GM19395 (cell line): ENCODE measurements around the gene AVP.

Experiments
- ATAC-seq: cut with Tn5 transposase; IDR thresholded peaks from one replicate; pipeline ENCODE4 v1.9.1; 2021; ENCODE audit warnings: mild to moderate bottlenecking, moderate library complexity; ENCODE audit not compliant: unreplicated experiment

The AVP gene

DNA sequence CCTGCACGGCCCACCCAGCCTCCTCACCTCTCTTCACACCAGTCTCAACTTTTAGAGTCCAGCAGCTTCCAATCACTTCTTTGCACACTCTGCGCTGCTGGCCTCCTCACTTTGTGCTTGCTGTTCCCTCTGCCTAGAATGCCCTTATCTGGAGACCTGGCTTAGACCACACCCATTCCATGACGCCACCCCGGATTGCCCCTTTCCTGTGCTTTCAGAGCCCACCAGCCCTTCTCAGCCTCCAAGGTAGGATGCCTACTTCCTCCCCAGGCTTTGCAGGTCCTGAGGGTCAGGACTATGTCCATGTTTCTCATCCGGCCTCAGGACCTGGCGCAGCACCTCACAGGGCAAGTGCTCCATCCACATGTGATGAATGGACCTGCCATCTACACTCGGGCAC lies 27.0 kb upstream of the AVP start:
- no peak for ATAC-seq

DNA sequence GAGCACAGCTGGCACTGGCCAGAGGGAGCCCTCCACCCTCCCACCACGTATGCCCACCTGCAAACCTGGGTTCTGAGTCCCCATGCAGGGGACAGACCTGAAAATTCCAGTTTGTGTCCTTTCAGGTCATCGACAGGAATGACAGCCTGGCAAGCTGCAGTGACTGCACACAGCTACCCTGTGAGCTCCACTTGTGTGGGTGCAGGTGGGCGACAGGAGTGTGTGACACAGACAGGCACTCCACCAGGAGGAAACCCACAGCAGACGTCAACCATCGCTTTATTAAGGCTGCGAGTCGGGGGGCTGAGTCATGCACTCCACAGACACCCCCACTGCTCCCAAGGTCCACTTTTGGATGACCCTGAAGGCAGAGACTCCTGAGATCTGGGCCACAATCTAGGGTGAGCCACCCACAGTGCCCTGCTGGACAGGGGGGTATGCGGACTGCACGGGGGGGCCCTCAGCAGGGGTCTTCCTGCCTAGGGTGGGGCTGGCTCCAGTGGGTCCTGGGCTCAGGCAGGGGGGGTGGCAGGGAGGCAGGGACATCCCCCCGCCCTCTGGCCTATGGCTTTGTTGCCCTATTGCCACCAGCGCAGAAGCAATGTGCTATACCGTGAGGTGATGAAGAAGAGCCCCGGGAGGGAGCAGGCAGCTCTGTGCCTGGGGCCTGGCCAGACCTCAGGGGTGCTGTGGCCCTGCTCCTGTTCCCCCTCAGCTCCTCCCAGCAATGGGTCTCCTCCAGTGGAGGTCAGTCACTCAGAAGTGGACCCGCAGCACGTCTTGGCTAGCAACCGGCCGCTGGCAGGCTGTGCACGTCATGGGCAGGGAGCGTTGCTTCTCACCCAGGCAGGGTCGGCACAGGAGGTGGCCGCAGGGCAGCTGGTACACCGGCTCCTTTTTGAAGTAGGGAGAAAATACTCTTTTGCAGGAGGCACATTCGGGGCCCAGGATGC lies 25.1 kb upstream of the AVP start:
- no peak for ATAC-seq

DNA sequence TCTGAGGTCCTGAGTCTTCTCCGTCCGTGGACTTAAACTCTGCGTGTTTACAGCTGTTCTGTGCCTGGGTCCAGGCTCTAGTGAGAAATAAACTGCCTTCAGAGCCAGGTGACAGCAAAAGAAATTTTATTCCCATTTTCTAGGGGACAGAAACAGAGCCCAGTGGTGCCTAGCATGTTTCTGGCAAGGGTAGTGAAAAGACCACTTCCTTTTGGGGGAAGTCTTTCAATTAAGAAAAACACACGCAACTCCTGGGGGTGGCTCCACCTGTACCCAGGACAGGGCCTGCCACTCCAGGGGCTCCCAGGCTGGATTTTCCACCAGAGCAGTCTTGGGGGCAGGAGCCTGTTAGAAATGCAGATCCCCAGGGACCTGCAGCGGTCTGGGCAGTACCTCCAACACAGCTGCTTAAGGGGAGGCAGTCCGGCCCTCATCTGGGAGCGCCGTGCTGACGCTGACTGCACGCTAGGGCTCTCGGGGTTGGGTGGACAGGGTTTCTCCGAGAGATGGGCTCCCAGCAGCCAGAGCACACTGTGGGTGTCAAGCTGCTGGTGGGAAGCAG lies 23.0 kb upstream of the AVP start:
- ATAC-seq: no peak

DNA sequence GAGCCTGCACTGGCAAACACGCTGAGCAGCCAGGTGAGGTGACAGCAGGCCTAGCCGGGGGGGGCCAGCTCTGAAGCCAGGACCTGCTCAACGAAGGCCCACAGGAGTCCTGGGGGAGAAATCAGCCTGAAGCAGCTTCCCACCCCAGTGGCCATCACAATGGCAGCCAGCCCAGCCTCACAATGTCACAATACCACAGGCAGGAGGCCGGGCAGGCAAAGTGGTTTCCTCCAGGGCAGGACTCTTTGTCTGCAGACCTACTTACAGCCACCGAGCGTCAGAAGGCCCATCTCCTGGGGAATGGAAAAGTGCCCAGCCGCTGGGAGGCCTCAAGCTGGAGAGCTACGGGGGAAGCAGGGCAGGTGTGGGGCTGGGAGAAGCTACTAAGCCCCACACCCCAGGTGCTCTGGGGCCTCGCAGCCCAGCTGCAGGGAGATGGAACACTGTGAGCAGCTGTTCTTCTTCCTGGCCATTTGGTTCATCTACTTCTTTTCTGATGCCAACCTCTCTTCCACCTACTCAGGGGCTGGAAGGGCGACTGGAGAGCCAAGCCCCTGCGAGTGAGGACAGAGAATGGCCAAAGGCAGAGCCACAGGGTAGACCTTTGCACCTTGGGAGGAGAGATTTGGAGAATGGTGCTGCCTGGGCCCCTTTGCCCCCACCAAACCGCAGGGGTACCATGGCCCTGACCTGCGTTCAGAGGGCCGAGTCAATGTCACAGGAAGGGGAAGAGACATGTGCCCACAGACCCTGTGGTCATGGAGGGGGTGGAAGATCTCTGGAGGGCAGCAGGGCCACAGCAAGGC lies 22.3 kb upstream of the AVP start:
- ATAC-seq: no peak

DNA sequence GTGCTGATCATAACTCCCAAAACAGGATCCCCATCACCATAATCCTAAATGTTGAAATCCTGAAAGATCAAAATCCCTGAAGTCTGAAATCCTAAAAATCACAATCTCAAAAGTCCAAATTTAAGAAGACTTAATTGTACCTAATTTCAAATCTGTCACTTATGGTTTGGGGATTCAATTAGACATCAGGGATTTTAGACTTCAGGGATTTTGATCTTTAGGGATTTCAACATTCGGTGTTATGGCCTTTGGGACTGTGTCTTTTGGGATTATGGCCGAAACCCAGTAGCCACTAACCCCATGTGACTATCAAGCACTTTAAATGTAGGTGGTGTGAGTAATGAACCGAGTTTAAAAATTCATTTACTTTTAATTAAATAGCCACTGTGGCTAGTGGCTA lies 21.7 kb upstream of the AVP start:
- ATAC-seq: no peak

DNA sequence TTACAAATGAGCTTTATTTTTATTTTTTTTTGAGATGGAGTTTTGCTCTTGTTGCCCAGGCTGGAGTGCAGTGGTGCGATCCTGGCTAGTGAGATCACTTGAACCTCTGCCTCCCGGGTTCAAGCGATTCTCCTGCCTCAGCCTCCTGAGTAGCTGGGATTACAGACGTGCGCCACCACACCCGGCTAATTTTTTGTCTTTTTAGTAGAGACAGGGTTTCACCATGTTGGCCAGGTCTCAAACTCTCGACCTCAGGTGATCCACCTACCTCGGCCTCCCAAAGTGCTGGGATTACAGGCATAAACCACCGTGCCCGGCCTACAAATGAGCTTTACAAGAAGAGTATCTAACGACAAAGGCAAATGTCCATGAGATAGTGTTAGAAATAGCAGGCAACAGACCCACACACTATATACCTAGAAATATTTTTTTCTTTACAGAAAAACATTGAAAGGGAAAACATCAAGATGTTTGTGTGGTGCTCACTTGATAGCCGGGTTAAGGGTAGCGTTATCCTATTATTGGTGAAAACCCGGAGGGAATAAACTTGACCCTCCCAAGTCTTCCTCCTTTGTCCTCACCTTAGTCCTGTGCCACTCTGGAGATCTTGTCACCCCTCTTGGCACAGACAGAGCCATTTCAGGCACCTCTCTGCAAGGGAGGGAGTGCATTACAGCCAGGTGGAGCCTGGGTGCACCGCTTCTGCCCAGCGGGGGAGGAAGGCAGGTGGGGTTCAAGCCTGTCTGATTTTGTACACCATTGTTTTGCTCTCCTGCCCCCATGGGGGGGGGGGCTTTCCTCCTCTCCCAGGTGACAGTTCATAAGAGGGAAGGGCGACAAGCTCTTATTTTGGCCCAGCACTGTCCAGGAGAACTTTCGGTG lies 21.0 kb upstream of the AVP start:
- no peak for ATAC-seq

DNA sequence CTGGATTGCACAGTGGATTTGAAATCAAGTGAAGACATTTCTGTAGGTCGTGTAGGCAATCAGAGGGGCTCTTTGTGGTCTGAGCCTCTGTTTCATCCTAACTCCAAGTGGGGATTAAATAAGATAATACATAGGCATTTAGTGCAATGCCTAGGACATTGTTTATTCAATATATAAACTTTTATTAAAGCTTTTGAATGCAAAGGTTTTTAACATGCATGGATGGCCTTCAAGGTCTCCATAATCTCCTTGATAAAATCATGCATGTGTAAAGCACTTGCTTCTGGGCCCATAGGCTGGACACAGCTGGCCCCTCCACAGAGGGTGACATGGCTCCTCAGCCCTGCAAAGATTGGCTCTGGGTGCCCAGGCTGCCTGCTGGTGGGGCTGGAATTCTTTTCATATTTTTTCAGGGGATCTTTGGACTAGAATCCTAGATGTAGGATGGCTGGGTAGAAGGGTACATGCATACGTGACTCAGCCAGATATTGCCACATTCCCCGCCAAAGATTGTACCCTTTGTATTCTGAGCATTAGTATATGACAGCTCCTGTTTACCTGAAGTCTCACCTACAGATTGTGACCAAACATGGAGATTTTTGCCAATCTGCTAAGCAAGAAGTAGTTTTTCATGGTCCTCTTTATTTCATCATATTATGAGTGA lies 19.0 kb upstream of the AVP start:
- ATAC-seq: no peak

DNA sequence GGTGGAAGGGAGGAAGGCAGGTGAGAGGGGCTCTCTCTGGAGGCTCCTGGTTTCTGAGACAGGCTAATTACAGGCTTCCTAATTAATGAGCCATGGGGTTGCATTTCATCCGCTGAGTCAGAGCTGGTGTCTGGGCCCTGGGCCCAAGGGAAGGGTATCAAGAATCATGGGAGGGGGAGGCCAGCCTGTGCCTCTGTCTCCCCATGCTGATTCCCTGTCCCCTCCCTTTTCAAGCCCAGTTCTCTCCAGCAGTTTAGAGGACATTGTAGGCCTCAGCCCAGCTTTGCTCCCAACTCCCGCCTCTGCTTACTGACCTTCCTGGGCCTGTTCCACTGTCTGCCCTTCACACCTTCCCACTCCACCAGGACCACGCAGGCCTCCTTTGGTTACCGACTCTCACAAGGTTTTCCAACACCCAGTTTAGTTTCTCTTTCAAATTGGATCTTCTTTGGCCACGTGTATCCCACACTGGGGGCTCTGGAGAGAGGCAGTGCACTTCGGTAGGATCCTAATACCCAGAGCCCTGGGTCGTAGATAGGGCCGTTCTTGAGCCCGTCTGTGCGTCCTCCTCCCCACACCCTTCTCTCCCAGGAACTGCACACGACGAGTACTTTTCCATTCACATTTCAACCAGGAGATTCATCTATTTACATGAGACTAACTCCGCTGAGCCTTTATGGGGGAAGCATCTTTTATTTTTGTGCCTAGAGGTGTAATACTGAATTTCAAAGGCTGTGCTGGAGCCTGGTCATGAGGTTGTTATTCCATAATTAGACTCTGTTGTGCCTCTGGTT lies 18.2 kb upstream of the AVP start:
- no peak for ATAC-seq

DNA sequence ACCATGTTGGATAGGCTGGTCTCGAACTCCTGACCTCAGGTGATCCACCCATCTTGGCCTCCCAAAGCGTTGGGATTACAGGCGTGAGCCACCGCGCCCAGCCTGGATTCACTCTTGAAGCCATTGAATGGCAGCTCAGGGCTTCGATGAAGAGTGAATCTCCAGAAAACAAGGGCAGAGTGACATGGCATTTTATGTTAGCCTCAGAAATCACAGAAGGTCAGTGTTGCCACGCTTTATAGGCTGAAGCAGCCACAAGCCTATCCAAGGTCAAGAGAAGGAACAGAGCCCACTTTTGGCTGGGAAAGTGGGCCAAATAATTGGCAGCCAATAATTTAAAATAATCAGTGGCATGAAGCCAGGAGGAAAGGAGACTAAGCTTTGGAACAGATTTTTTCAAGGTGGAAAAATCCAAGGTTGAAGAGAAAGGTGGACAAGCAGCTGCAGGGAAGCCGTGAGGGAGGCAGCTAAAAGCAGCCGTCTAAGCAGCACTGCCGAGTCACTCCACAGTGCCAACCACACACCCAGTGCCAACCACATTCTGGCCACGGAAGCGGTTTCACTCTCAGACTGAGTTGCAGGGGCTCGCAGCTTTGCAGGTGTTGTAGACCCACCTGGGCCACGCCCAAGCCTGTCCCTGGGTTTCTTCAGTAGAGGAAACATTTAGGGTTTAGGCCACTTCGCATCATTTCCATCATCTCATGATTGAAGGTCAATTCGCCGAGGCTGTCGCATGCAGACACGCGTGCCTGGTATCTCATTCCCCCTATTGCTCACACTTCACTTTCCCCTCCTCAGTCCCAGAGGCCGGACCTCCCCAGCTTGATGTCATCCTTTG lies 17.4 kb upstream of the AVP start:
- ATAC-seq: no peak

DNA sequence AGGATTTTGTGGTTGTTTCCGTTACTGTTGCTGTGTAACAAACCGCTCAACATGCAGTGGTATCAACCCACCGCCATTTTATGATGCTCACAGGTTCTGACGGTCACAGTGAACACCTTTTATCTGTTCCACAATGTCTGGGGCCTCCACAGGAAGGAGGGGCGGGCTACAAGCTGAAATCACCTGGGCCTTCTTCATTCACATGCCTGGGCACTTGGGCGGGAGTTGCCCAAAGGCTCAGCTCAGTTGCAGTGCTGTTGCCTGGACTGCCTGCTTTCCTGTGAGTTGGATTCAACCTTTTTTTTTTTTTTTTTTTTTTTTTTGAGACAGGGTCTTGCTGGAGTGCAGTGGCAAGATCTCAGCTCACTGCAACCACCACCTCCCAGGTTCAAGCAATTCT lies 16.7 kb upstream of the AVP start:
- no peak for ATAC-seq

DNA sequence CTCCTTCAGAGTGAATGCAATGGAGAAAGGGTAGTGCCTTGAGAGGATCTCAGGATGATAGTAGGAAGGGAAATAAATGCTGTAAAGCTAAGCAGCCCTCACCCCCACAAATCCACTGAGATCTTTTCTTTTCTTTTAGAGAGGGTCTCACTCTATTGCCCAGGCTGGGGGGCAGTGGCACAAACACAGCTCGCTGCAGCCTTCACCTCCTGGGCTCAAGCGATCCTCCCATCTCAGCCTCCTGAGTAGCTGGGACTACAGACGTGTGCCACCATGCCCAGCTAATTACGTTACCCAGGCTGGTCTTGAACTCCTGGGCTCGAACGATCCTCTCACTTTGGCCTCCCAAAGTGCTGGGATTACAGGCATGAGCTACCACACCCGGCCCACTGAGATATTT lies 16.0 kb upstream of the AVP start:
- ATAC-seq: no peak

DNA sequence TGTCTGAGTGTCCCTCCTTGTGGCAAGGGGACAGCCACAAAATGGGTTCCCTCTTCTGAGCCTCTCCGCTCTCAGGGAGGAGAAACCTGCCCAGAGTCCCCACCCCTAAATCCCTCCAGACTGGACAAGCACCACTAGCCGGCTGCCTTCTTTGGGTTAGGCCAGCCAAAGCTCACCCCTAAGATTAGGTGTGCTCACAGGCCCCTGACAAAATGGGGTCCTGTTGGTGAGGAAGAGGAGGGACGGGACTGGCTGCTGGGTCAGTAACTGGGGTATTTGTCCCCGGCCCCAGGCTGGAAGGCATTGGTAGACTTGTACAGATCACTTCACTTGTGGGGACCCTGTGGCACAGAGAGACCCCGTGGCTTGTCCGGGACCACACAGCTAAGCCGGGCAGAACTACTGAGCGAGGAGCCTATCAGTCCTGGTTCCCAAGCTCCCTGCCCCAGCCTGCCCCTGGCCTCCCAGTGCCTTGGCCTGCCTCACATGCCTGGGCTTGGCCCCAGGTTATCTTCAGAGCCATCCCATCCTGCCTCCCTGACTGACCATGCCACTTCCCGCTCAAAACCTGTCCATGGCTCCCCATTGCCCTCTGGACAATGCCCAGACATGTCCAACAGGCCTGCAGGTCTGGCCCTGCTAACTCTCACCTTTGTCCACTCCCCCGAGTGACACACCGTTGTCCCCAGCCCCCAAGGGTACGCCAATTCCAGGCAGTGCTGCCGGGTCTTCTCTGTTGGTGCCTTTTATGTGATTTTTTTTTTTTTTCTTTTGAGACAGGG lies 10.5 kb upstream of the AVP start:
- no peak for ATAC-seq

DNA sequence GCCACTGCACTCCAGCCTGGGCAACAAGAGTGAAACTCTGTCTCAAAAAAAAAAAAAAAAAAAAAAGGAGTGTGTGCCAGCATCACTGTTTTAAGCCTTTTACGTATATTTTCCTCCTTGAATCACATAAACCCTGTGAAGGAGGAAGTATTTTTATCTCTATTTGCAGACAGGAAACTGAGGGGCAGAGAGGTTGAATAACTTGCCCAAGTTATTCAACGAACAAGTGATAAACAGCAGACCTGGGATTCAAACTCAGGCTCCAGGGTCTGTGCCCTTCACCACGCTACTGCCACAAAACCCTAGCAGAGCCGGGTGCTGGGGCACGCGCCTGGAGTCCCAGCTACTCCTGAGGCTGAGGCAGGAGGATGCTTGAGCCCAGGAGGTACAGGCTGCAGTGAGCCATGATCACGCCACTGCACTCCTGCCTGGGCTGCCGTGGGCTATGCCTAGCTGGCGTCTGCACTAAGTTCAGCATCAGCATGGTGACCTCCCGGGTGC lies 9.4 kb upstream of the AVP start:
- ATAC-seq: no peak

DNA sequence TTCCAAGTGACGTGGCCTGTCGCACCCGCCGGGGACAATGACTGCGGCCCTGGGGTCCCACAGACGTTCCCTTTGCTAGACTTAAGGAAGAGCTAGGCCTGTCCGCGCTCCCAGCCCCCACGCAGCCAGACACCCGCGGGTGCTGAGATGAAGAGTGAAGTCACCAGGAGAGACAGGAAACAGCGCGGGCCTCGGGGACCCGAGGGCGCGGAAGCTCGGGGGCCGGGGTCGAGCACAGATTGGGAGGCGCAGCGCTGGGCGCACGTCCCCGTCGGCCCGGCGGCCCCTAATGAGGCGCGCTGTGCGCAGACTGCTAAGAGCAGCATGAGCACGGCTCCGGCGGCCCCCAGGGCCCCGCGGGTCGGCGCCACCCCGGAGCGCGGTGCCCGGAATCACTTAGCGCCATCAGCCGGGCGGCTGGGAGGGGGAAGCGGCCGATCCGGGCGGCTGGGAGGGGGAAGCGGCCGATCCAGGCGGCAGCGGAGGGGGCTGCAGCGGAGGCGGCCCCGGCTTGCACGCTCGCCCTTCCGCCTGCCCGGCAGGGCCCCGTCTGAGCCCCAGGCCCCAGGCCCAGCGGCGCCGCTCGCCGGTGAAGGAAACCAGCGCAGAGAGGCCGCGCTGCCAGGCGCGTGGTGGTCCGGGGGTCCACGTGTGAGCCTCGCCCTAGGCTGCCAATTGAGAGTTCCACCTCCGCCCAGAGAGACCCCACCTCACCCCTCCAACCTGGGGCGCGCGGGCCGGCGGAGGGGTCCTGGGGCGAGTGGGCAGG lies 8.3 kb upstream of the AVP start:
- ATAC-seq: no peak

DNA sequence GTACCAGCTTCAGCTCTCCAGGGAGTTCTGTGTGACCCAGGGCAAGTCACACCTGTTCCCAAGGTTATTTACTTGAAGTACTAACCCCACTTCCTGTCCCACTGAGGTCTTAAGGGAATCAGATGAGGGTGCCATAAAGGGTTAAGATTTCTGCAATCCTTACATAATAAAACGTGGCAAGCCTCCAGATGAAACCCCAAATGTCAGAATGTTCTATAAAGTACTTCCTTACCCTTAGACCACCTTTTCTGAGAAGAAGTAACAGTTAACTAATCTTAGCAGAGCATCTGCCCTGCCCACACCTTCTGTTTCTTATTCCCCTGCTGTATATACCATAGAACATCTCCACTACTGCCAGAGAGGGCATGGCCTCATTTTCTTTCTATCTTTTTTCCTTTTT lies 6.0 kb upstream of the AVP start:
- no peak for ATAC-seq

DNA sequence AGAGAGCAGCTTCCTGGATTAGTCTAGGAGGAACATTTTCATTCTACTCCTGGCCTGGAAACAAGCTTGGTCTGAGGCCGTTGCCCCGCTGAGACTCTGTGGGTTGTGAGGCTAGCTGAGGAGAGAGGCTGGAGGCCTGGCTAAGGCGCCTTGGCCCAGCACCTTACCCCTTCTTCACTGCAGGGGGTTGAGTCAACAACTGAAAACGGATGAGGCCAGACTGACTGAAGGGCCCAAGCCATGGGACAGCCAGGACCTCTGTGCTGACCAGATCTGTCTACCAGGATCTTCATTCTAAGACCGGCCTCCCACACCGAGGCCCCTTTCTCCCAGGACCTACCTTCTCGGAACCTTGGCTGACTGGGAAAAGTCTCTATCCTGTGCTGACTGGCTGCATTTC lies 3.5 kb upstream of the AVP start:
- no peak for ATAC-seq

DNA sequence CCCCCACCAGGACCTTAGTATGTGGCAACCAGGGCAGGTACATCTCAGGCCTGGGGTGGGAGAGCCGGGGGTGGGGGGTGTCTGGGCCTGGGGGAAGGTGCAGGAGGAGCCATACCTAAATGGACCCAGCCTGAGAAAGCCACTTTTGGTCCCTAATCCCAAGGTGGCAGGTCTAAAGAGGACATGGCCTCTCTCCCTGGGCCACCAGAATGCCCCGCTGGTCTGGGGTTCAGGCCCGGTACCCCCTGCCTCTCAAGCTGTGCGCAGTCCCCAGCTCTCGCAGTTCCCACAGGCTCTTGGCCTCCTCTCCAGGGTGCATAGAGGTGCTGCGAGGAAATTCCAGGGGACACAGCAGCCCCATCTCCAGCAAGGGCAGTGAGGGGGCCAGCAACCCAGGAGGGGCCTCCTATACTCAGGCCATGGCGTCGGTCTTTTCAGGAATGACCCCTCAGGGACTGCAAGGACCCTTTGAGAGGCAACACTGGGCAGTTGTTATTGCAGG lies 1.1 kb upstream of the AVP start:
- ATAC-seq: no peak
